Stimulated activated CD4-positive, alpha-beta T cell treated with anti-CD3 and anti-CD28 coated beads, TNF-alpha, amount 100 ng/mL, for 48 hours (primary cell): ENCODE results near the gene PYCR2.
A peak's percentile ranks its signal among the peaks of the same experiment; 100 is the strongest.
"Not testable (repeated sequence)": the region's sequence is repeated elsewhere in the genome, so short reads cannot be mapped to it uniquely, and the experiment has no call there.

Source experiments
- DNase-seq, 3 donors: peaks; one replicate each; pipeline ENCODE4 v3.0.0-alpha.2; 2020; ENCODE audit warnings: low read depth in 3 of 3

The PYCR2 gene

DNA sequence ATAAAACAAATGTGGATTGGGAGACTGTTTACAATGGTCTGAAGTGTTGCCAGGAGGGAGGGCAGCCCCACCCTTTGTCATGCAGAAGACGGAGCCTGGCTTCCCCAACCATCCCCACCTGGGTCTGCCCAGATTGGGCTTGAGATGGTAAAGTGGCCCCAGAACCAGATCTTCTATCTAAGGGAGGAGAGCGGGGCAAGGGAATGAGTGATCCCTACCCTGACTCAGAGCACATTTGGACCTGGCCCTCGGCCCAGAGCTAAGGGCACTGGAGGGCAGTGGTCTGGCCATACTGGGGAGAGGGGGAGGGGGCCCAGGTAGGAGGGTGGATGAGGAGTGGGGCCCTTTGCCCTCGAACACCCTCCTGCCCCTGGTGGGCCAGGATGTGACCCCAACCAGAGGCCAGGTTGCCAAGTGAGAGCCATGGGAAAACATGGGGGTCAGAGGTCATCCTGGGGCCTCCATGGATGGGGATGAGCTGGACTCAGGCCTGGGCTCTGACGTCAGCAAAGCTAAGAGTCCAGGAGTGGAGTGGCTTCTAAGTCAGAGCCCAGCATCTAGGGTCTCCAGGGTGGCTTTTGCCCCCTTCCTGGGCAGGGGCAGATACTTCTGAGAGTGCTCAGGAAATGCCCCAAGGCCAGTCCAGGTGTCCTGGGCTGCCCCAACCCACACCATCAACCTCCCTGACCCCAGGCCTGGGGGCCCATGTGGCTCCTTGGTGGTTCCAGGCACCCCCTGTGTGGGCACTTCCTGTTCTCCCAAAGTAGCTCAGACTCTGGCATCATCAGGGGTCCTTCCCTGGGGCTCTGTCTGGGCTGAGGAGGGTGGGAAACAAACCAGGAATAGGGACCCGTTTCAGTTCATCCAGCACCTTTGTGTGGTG lies 33.5 kb downstream of the PYCR2 start:
- no peak for DNase-seq

DNA sequence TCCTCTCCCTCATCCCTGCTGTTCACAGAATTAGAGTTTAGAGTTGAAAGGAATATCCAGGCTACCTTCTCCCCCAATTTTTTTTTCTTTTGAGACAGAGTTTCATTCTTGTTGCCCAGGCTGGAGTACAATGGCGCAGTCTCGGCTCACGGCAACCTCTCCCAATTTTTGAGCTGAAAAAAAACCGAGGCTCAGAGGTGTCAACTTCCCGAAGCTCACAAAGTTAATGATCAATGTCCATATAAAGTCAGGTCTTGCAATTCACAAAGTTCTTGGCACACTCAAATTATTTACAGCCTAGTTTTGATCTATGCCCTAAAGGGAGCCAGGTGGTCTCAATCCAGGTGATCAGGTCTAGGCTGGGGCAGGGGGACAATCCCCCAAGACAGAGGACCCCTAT lies 34.3 kb downstream of the PYCR2 start:
- DNase-seq = no peak

DNA sequence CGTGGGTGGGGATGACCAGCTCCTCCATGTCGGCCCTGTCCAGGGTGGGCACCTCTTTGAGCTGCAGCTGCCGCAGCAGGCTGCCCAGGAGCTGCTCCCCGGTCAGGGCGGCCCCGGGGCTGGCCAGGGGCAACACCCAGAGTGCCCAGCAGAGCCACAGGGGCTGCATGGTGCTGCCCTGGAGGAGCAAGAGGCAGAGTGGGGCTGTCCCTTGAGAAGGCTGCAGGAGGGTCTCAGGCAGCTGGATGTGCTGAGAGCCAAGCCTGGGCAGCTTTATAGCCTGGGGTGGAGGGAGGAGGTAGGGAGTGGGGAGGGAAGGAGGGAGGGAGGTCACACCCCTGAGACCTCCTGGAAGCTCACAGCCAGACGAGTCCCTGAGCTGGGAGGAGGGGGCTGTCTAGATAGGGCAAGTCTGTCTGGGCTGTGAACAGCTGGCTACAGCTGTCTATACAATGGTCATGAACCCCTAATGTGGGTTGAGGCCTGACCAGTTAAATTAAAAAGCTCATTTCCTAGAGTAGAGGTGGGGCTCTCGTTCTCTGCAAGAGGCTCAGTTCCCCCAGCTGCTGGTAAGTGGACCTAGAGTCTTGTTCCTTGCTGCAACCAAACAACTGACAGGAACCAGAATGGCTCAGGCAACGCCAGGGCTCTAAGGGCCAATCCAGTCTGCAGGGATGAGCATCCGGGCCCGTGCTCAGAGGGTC lies 35.0 kb downstream of the PYCR2 start, which contains the start of gene LEFTY1:
Gene LEFTY1, minus strand, starts transcription at position 249 of the 704 bp plus-strand sequence. Its CDS starts 80 bp downstream, at position 169.
- DNase-seq = no peak

DNA sequence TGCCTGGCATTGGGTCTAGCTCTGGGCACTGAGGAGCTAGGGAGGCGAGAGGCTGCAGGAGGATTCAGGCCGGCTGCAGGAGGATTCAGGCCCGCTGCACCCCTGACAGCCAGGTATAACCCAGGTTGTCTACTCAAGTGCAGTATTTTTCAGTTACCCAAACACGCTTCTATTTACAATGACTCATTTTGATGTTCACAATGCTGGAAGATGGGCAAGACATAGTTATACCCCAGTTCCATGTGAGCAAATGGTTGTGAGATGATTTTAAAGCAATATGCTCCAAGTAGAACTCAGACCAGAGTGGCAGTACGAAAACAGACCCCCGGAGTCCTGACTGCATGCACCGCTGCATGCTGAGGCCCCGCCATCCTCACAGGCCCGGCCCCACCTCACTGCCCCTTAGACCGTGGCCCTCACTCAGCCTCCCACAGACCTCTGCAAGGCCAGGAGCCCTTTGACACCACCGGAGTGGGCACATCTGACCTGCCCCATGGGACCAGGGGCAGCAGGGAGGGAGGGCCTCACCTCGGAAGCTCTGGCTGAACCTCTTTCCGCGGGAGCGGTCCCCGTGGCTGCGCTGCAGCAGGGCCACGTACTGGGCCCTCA lies 35.7 kb downstream of the PYCR2 start:
- no peak for DNase-seq

DNA sequence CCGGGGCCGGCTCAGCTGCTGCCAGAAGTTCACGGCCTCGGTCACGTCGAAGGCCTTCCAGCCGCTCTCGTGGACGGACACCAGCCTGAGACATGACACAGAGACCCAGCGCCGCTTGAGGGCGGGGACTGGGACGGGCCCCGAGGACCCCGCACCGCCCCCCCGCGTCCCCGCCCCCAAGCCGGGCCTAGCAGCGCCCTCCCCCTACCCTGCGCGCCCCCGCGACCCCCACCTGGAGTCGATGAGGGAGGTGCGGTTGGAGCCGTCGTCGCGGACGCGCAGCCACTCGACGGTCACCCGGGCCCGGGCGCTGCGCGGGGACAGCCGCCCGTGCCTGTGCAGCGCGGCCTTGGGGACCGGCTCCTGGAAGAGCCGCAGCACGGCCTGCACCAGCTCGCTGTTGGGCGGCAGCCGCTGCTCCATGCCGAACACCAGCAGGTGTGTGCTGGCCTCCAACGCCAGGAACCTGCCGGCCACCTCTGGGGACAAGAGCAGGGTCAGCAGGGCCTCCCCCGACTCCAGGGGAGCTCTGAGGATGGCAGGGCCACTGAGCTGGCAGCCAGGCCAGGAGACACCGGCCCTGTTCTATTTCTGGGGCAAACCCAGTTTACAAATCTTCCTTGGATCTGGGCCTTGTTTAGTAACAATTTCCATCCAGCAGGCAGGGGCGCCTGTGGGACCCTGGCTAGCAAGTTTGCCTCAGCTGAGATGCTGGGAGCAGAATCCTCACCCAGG lies 36.3 kb downstream of the PYCR2 start:
- not testable (repeated sequence) for DNase-seq

DNA sequence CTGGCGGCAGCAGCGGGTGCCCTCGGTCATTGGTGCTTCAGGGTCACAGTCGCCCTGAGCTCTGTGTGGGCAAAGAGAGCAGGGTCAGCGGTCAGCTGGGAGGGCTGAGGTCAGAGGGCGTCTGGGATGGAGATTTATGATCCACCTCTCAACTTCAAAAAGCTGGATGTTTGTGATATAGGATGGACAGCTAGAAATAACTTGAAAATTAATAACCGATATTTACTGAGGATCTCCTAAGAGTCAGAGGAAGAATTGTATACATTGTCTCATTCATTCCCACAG lies 37.1 kb downstream of the PYCR2 start:
- no peak for DNase-seq

DNA sequence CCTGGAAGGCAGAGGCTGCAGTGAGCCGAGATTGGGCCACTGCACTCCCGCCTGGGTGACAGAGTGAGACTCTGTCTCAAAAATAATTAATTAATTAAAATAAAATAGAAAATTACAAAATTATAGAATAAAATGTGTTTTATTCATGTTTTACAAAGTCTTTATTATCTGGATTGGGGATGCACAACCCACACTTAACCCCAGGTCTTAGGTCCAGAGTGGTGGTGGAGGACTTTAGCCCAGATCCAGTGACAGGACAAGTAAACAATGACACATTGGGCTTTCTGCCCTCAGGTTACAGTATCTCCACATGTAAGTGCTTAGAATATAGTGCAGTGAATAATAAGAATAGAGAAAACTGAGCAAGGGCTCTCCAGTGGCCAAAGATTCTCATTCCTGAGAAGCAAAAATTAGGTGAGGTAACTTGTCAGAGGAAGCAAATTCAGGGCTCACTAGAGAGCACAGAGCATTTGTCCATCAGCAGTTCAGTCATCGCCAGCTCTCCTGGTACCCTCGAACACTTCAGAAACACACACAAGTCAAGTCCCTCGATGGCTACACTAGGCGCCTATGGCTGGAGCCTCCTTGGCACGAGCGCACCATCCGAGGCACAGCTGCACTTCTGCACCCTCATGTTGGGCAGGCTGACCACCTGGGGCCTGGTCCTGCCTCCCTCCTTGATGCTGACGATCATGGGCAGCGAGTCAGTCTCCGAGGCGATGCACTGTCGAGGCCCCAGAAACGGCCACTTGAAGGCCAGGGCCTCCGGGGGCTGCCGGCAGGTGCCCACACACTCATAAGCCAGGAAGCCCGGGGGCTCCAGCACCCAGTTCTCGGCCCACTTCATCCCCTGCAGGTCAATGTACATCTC lies 37.7 kb downstream of the PYCR2 start:
- no peak for DNase-seq

DNA sequence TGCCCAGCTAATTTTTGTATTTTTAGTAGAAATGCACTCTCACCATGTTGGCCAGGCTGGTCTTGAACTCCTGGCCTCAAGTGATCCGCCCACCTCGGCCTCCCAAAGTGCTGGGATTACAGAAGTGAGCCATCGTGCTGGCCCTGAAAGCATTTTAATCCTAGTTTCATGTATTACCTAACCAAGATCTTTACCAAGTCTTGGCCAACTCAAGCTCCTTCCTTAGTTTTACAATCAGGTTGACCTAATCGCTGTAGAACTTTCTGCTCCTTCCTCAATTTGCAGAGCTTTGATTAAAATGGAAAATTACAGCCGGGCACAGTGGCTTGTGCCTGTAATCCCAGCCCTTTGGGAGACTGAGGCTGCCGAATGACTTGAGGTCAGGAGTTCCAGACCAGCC lies 38.7 kb downstream of the PYCR2 start:
- DNase-seq = no peak

DNA sequence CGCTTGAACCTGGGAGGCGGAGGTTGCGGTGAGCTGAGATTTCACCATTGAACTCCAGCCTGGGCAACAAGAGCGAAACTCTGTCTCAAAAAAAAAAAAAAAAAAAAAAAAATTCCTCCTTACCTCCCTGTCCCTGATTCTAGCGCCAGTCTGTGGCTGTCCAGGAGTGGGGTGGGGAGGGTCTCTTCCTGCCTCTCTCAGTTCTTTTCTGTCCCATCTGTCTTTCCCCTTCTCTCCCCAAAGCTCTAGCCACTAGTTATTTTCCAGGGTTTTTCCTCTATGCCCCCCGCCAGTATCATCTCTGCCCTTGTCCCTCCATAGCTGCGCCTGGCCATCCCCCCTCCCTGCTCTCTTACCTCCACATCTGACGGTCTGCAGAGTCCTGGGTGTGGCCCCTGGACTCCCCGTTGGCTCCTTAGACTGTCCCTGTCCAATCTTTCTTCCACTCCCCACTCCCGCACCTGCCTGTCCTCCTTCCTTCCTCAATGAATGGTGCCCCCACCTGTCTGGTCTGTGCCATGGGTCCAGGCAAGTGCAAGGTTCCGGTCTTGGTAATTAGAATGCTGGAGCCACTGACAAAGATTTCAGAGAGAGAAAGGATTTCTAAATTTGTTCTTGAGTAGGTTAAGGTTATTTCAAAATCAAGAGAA lies 40.3 kb downstream of the PYCR2 start:
- no peak for DNase-seq

DNA sequence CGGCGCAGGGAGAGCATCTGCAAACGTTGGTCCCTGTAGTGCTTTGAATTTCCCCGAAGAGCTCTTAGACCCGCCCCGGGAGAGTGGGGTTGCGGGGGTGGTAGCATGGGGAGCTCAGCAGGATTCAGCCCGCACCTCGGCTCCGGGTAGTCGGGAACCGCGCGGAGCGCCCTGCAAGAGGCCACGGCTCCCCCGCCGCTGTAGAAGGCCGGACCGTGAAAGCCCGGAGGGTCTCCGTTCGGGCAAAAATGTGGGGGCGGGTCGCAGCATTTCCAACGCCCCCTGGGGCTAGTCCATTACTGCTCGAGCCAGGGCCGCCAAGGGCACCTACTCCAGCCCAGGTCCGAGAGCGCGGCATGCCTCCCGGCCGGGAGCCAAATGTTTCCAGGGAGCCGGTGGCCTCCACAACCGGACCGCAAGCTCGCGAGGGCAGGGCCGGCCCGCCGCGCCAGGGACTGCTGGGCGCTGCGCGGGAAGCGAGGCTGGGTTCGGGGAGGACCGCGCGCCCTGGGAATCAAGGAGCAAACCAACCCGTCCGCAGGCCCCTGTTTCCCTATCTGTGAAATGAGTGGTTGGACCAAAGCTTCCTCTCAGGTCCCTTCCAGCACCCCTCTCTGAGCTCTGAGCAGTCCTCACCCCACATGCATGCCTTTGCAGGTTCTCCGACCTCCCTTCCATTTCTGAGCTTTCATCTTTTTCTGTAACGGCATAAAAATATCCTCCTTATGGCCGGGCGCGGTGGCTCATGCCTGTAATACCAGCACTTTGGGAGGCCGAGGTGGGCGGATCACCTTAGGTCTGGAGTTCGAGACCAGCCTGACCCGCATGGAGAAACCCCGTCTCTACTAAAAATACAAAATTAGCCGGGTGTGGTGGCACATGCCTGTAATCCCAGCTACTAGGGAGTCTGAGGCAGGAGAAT lies 41.1 kb downstream of the PYCR2 start:
- peak in 1 of 3 donors; percentile 41 for DNase-seq

DNA sequence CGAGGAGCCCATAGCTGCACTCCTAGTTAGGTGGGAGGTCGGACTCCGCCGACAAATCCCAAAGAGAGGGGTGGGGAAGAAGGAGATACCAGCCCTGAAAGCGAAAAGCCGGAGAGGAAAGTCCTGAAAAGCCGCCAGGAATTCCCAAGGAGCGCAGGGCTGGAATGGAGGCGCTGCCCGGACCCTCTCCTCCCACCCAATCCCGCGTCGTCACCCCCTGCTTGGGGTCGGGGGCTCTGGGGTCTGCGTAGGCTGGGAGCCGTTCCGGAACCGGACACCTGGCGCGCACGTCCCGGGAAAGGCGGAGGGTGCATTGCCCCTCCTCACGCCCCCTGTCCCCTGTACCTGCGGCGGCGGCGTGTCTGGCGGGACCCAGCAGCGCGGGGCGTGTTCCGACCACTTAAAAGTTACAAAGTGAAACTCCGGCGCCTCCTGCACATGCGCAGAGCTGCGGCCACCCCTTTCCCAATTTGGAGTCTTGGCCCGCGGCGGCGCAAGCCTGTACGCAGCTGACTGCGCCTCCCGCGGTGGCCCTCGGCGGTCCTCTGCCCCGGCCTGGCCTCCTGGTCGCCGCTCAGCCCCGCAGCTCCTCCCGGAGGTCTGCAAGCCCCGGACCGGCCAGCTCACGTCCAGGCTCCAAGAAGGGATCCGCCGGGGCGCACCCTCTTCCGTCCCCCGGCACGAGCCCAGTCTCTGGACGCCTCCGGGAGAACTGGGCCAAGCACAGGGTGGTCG lies 41.9 kb downstream of the PYCR2 start, which contains the start of gene TMEM63A:
Gene TMEM63A, minus strand, starts transcription at position 422 of the 735 bp plus-strand sequence. CDS start 4,800 bp downstream, outside the sequence.
- DNase-seq = peak; percentile 64 to 78 (median 70)

DNA sequence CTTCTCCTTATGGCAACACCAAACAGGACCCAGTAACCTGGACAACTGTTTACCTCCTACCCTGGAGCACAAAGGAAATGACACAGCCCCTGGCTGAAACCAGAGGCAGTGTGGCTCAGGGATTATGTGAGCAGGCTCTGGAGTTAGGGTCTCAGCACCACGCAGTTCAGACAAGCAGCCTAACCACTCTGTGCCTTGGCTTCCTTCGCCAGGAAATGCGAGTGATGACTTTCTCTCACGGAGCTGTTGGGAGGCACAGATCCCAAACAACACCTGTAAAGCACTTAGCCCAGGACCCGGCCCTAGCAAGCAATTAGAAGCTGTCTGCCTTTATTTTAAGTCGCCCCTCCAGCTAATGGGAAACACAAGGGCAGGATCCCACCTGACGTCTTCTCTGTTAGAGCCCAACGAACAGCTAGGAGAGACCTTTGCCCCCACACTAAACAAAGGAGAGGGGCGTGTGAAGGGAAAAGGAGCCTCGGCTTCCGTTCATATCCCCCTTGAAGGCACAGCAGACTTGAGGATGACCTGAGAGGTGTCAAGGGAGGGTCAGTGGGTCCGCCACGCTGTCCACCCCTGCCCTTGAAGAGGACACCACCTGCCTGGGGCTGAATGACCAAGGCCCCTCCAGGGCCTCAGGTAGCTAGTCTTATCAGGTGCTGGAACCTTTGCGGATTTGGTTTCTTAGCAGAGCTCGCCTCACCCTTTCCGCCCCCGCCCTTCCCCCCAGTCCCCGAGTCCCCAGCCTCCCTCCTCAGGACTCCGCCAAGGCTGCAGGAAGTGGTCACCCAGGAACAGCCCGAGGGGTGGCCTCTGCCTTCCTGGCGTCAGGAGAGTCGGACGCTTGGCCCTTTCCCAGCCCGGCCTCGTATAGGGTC lies 42.7 kb downstream of the PYCR2 start:
- DNase-seq = peak in 1 of 3 donors; percentile 38

DNA sequence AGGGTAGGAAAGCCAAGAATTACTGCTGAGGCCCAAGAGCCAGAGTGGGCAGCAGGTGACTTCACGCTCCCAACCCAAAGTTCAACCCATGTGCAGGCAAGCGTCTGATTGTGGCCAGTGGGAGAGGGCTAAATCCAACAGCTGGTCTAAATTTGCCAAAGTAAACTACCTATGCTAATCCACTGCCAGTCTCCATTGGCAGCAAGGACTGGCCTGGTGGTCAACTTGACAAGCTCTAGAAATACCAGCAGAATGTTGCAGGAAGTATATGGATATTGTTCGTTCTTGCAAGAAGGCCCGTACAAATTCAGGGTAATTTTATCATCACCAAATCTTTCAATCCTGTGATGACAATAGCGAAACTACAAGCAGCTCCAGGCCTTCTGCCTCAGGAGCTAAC lies 43.4 kb downstream of the PYCR2 start:
- no peak for DNase-seq

DNA sequence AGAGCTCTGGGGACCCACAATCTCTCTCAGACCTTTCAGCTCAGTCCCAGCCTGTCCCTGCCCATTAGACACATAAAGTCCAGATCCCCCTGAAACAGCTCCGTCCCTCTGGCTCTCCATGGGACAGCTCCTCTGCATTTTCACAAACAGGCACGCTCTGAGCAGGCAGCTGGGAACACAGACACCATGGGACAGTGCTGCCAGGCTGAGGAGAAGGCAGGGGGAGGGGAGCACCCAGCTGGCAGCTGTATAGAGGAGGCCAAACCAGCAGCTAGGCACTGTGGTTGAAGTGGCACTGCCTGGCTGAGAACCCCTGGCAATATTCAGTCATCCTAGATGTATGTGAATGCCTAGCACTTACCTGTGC lies 43.8 kb downstream of the PYCR2 start:
- DNase-seq = no peak

DNA sequence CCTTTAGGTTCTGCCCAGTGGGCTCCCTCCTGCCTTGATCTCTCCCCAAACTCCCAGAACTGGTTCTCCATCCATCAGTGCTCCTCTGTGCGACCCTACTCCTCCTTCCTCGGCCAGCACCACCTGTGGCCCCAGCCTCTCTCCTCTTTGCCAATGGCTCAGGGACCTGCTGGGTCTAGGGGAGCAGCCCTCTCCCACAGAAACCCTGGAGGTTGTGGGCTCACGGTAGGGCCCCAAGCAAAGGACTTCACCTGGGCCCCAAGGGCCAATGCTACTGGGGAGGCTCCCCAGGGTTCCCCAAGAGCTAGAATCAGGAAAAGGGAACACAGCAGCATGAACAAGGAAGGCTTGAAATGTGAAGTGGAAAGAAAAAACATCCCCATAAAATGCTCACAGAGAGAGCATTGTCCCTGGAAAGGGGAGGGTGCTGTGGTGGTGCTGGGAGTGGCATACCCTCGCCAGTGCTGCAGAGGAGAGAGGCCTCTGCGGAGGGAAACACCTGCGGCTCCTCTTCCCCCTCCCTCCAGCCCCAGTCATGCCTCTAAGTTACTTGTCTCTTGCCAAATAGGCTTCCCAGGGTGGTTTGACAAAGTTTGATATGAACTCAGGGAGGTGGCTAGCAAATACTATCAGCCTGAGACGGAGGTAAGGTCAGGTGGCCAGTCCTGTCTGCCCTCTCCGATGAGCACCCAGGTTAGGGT lies 44.4 kb downstream of the PYCR2 start:
- DNase-seq = no peak

DNA sequence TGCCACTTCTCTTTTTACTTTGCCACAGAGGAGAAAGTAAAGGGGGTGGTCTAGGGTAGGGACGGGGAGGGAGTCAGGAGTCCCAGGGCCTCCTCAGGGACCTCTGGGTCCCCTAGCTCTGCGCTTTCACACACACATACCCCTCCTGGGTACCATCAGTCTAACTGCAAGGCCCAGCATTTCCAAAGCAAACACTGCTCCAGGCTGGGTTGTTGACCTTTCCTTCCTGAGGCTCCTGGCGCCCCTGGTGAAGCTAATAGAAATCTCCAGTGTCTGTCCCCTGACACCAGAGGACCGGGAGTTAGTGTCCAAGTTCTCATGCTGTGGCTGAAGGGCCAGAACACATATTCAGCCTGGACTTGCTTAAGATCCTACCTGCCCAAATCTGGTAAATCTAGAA lies 45.8 kb downstream of the PYCR2 start:
- DNase-seq = no peak

DNA sequence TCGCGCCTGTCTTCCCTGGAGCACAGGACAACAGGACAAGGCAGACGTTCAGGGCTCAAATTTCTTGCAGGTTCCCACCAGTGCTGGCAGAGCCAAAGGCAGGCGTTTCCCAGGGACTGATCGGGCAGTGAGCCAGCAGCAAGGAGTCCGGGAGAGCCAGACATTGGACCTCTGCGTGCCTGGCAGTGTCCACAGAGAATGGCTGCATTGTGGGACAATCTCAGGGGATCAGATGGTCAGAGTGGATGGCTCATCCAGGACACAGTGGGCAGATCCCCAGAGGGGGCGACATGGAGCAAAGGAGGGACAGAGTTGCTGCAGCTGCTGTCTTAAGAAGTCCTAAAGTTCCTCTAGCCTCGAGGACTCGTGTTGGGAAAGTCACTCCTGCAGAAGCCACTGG lies 46.5 kb downstream of the PYCR2 start:
- DNase-seq = no peak
